HepG2 (cell line): ENCODE results near the gene DNM3. TPM values are rescaled to one million over a fixed set of nuclear protein-coding genes. Genes with fewer than 3 reads are reported as not detected.

ENCODE experiments used
- ARID5B ChIP-seq: IDR thresholded peaks from 2 replicates; pipeline ENCODE4 v1.4.0; 2020; ENCODE audit warnings: mild to moderate bottlenecking, missing genetic modification reagents
- CEBPB ChIP-seq: IDR thresholded peaks from 2 replicates; pipeline ENCODE4 v1.6.1; 2011; ENCODE audit warnings: low read depth, low read length, improper control_type of control experiment, borderline replicate concordance
- CEBPG ChIP-seq: IDR thresholded peaks from 2 replicates; pipeline ENCODE4 v1.6.1; 2016
- CTCF ChIP-seq: sonication (generic); formaldehyde crosslinking; IDR thresholded peaks from 2 replicates; pipeline ENCODE4 v1.5.0; 2020; ENCODE audit warnings: mild to moderate bottlenecking, missing genetic modification reagents, moderate library complexity
- ISL2 ChIP-seq: sonication (generic); formaldehyde crosslinking; IDR thresholded peaks from 2 replicates; pipeline ENCODE4 v1.5.0; 2020; ENCODE audit warnings: missing genetic modification reagents
- MXD4 ChIP-seq: IDR thresholded peaks from 2 replicates; pipeline ENCODE4 v1.6.1; 2016; ENCODE audit warnings: mild to moderate bottlenecking, missing biosample characterization, missing genetic modification reagents
- NBN ChIP-seq: fragments of 450-650 bp; conservative IDR thresholded peaks from 2 replicates; pipeline ENCODE4 v1.6.1; 2017
- PATZ1 ChIP-seq: sonication (generic); formaldehyde crosslinking; IDR thresholded peaks from 2 replicates; pipeline ENCODE4 v1.4.0; 2020; ENCODE audit warnings: missing genetic modification reagents
- RBAK ChIP-seq: sonication (generic); formaldehyde crosslinking; IDR thresholded peaks from 2 replicates; pipeline ENCODE4 v1.5.1; 2020; ENCODE audit warnings: mild to moderate bottlenecking, missing genetic modification reagents
- ZNF10 ChIP-seq: sonication (generic); formaldehyde crosslinking; IDR thresholded peaks from 2 replicates; pipeline ENCODE4 v1.4.0; 2020; ENCODE audit warnings: mild to moderate bottlenecking, low read depth, missing genetic modification reagents, borderline replicate concordance
- ZNF317 ChIP-seq: sonication (generic); formaldehyde crosslinking; IDR thresholded peaks from 2 replicates; pipeline ENCODE4 v1.5.0; 2020; ENCODE audit warnings: mild to moderate bottlenecking, missing genetic modification reagents
- ZNF552 ChIP-seq: sonication (generic); formaldehyde crosslinking; IDR thresholded peaks from 2 replicates; pipeline ENCODE4 v1.9.0; 2022; ENCODE audit warnings: missing genetic modification reagents, mild to moderate bottlenecking, borderline replicate concordance
- ZNF790 ChIP-seq: sonication (generic); formaldehyde crosslinking; IDR thresholded peaks from 2 replicates; pipeline ENCODE4 v1.8.0; 2022; ENCODE audit warnings: missing genetic modification reagents, mild to moderate bottlenecking, borderline replicate concordance
- polyA plus RNA-seq, 8 experiments: library from polyadenylated mRNA; depleted of rRNA in 3 of 8; stranded (reverse) in 7 of 8; unstranded in 1 of 8; fragments of >200 nt; fragmentation: Illumina TruSeq in 4 of 8; extraction: Trizol in 4 of 8; gene quantifications; 2 replicates each; pipeline versions ENCODE4 v1.2.1 to v1.2.3, GENCODE V29; 2011 to 2016; ENCODE audit warnings: low read depth in 4 of 8, missing spikeins in 1 of 8, mixed read lengths in 1 of 8; ENCODE audit not compliant: insufficient read depth in 1 of 8
- total RNA-seq, 5 experiments: library from RNA; depleted of rRNA; stranded (reverse); fragments of >200 nt; fragmentation: Illumina TruSeq; extraction: Trizol; gene quantifications; 2 replicates each; pipeline ENCODE4 v1.2.3, GENCODE V29; 2016; ENCODE audit warnings: low read depth in 1 of 5
- TF ChIP-seq, protein P1 (sequence below): sonication (generic); formaldehyde crosslinking; IDR thresholded peaks from 2 replicates; pipeline ENCODE4 v1.5.1; 2020; ENCODE audit warnings: missing genetic modification reagents, mild to moderate bottlenecking, borderline replicate concordance

The DNM3 gene
- total and polyA plus RNA-seq, 2 of the 13 experiments (the other 11 are each of a cell fraction or from before 2014, with no cell fraction given) = 0.05 TPM; not detected in 1

DNA sequence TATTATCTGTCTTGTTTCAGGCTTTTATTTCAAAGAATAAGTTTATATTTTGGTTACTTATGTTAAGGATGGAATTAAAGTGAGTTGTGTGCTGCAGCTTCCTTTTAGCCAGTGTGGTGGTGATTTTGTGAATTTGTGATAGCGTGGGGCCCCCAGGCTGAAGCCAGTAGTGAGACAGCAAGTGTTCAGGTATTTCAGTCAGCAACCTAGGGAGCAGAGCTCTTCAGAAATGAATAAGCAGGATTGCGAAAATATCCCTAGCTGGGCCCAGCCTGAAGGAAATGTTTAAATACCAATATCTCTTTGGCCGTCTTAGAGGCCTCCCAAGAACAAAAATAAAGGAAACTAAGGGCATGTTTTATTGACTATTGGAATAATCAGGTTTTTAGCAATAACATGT is 428.3 kb downstream of the DNM3 start (continued):
- TF ChIP-seq PATZ1 (CRISPR knock-in tag) = 0 out of 2 replicates have a peak, but pooled peaks have one; percentile 8
- no peak for TF ChIP-seq RBAK
- no peak for TF ChIP-seq ZNF10 (CRISPR knock-in tag)
- no peak for TF ChIP-seq ISL2 (CRISPR knock-in tag)
- TF ChIP-seq CEBPB = peak; percentile 37; the same call in 1 of the 2 replicates
- peak; percentile 19; the same call in 1 of the 2 replicates for TF ChIP-seq CTCF (CRISPR knock-in tag)
- no peak for TF ChIP-seq MXD4
- no peak for TF ChIP-seq ZNF790
- TF ChIP-seq, protein P1, sequence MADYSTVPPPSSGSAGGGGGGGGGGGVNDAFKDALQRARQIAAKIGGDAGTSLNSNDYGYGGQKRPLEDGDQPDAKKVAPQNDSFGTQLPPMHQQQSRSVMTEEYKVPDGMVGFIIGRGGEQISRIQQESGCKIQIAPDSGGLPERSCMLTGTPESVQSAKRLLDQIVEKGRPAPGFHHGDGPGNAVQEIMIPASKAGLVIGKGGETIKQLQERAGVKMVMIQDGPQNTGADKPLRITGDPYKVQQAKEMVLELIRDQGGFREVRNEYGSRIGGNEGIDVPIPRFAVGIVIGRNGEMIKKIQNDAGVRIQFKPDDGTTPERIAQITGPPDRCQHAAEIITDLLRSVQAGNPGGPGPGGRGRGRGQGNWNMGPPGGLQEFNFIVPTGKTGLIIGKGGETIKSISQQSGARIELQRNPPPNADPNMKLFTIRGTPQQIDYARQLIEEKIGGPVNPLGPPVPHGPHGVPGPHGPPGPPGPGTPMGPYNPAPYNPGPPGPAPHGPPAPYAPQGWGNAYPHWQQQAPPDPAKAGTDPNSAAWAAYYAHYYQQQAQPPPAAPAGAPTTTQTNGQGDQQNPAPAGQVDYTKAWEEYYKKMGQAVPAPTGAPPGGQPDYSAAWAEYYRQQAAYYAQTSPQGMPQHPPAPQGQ = no peak
- no peak for TF ChIP-seq NBN
- TF ChIP-seq ZNF552 (CRISPR knock-in tag) = no peak
- peak; percentile 59 for TF ChIP-seq CEBPG (CRISPR knock-in tag)
- TF ChIP-seq ZNF317 (CRISPR knock-in tag) = peak; percentile 52; the same call in 1 of the 2 replicates
- TF ChIP-seq ARID5B (CRISPR knock-in tag) = 0 out of 2 replicates have a peak, but pooled peaks have one; percentile 35
- TF ChIP-seq, all 625 proteins: peak for 8
